GM12878 (cell line): ENCODE measurements around the gene SMR3B. TPM values are rescaled to one million over a fixed set of nuclear protein-coding genes. Genes with fewer than 3 reads are reported as not detected.

Experiments
- ATAC-seq: fragments of 200-7000 bp; cut with Tn5 transposase; 3 replicates; pipeline ENCODE4 v1.9.1; 2020; ENCODE audit warnings: mild to moderate bottlenecking, moderate library complexity
- BruUV-seq: library from RNA; stranded (reverse); fragments of 400-500 nt; replicated peaks from 2 replicates; lab custom pipeline; 2021; lab: Mats Ljungman, UMichigan
- CTCF ChIA-PET: fragments of 300-600 bp; sonication (Branson Sonifier 250); formaldehyde crosslinking; extraction: SDS; loops from one replicate; lab custom pipeline; 2021; ENCODE audit warnings: inconsistent platforms; lab: Yijun Ruan, JAX
- POLR2A ChIA-PET: fragments of 350-600 bp; formaldehyde crosslinking; extraction: SDS; loops from one replicate; lab custom pipeline; 2021; ENCODE audit warnings: inconsistent platforms; lab: Charles Lee
- RAD21 ChIA-PET: fragments of 300-600 bp; sonication (Branson Sonifier 250); formaldehyde crosslinking; loops from one replicate; lab custom pipeline; 2023; ENCODE audit warnings: antibody characterized with exemption; ENCODE audit not compliant: unreplicated experiment; lab: Charles Lee
- SMC1A ChIA-PET: fragments of 300-600 bp; sonication (Branson Sonifier 250); formaldehyde crosslinking; loops from one replicate; lab custom pipeline; 2023; ENCODE audit not compliant: unreplicated experiment, uncharacterized antibody; lab: Charles Lee
- DNase-seq: peaks from one replicate; pipeline ENCODE4 v3.0.0-alpha.2; 2011; ENCODE audit warnings: low read depth, low spot score
- FAIRE-seq: peaks from 3 replicates; lab custom pipeline; 2011; peaks lifted over from hg19 to GRCh38; lab: Jason Lieb, UNC
- H2AFZ ChIP-seq: 2 replicates; pipeline ENCODE4 v1.6.0; 2011; ENCODE audit warnings: low read depth, low read length, control low read depth; ENCODE audit not compliant: control insufficient read depth
- H3K27ac ChIP-seq: 2 replicates; pipeline ENCODE4 v1.5.1; 2011; ENCODE audit warnings: control low read depth; ENCODE audit not compliant: control insufficient read depth, insufficient read depth
- H3K27me3 ChIP-seq, 2 experiments: replicated peaks in 1 of 2; 2 replicates each; pipeline versions ENCODE4 v1.6.0 to v1.6.1; 2011; ENCODE audit warnings: low read length in 1 of 2; ENCODE audit not compliant: control insufficient read depth in 2 of 2, insufficient read depth in 2 of 2
- H3K36me3 ChIP-seq, 2 experiments: 2 replicates each; pipeline ENCODE4 v1.5.1; 2011; ENCODE audit warnings: low read length in 1 of 2; ENCODE audit not compliant: control insufficient read depth in 2 of 2, insufficient read depth in 2 of 2
- H3K4me1 ChIP-seq: 2 replicates; pipeline ENCODE4 v1.6.1; 2011; ENCODE audit warnings: mild to moderate bottlenecking, low read length, moderate library complexity, mixed read lengths; ENCODE audit not compliant: control insufficient read depth, insufficient read depth
- H3K4me2 ChIP-seq: 2 replicates; pipeline ENCODE4 v1.6.0; 2011; ENCODE audit warnings: control low read depth; ENCODE audit not compliant: control insufficient read depth, insufficient read depth
- H3K4me3 ChIP-seq: fragments of 200-600 bp; sonication (generic); 2 replicates; pipeline ENCODE4 v1.5.1; 2016
- H3K79me2 ChIP-seq: 2 replicates; pipeline ENCODE4 v1.6.0; 2011; ENCODE audit warnings: low read length; ENCODE audit not compliant: control insufficient read depth, insufficient read depth
- H3K9ac ChIP-seq: 2 replicates; pipeline ENCODE4 v1.8.0; 2011; ENCODE audit warnings: low read length, control low read depth, mixed read lengths; ENCODE audit not compliant: control insufficient read depth, insufficient read depth
- H3K9me3 ChIP-seq: replicated peaks from 3 replicates; pipeline ENCODE4 v1.5.1; 2011; ENCODE audit warnings: mild to moderate bottlenecking, low read length; ENCODE audit not compliant: control insufficient read depth, insufficient read depth
- H4K20me1 ChIP-seq: 2 replicates; pipeline ENCODE4 v1.6.0; 2011; ENCODE audit not compliant: control insufficient read depth, insufficient read depth
- ATF7 ChIP-seq: fragments of 450-650 bp; IDR thresholded peaks from 2 replicates; pipeline ENCODE4 v1.6.1; 2016; ENCODE audit warnings: low read depth, mild to moderate bottlenecking
- BHLHE40 ChIP-seq, 2 experiments: fragments of 450-650 bp in 1 of 2; IDR thresholded peaks; 2 replicates each; pipeline ENCODE4 v1.6.1; 2011 to 2017; ENCODE audit warnings: low read depth in 2 of 2, borderline replicate concordance in 1 of 2, improper control_type of control experiment in 1 of 2, low read length in 1 of 2, mild to moderate bottlenecking in 1 of 2
- DPF2 ChIP-seq: fragments of 450-650 bp; IDR thresholded peaks from 2 replicates; pipeline ENCODE4 v1.6.1; 2017; ENCODE audit warnings: mild to moderate bottlenecking
- EP300 ChIP-seq, 2 experiments: fragments of 150-350 bp in 1 of 2; IDR thresholded peaks; 2 replicates each; pipeline ENCODE4 v1.6.1; 2011 to 2012; ENCODE audit warnings: low read depth in 2 of 2, low read length in 2 of 2, borderline replicate concordance in 1 of 2, improper control_type of control experiment in 1 of 2, inconsistent platforms in 1 of 2; ENCODE audit not compliant: control insufficient read depth in 1 of 2
- IKZF1 ChIP-seq: fragments of 450-650 bp; conservative IDR thresholded peaks from 2 replicates; pipeline ENCODE4 v1.6.1; 2017; ENCODE audit warnings: antibody characterized with exemption, mild to moderate bottlenecking
- IKZF2 ChIP-seq, 2 experiments: fragments of 450-650 bp; IDR thresholded peaks; 2 replicates each; pipeline ENCODE4 v1.6.1; 2017; ENCODE audit warnings: mild to moderate bottlenecking in 2 of 2, moderate library complexity in 2 of 2
- LARP7 ChIP-seq: fragments of 450-650 bp; IDR thresholded peaks from 2 replicates; pipeline ENCODE4 v1.6.1; 2017; ENCODE audit warnings: mild to moderate bottlenecking
- MEF2B ChIP-seq: fragments of 450-650 bp; IDR thresholded peaks from 2 replicates; pipeline ENCODE4 v1.6.1; 2018; ENCODE audit warnings: mild to moderate bottlenecking, moderate library complexity; ENCODE audit not compliant: partially characterized antibody, poor library complexity, severe bottlenecking
- MTA2 ChIP-seq: fragments of 450-650 bp; IDR thresholded peaks from 2 replicates; pipeline ENCODE4 v1.6.1; 2016; ENCODE audit warnings: low read depth, mild to moderate bottlenecking, moderate library complexity
- NBN ChIP-seq: fragments of 450-650 bp; IDR thresholded peaks from 2 replicates; pipeline ENCODE4 v1.6.1; 2016
- NR2F1 ChIP-seq: fragments of 450-650 bp; conservative IDR thresholded peaks from 2 replicates; pipeline ENCODE4 v1.6.1; 2017; ENCODE audit warnings: mild to moderate bottlenecking
- WGBS: methylation state at CpG from one replicate; pipeline ENCODE4 v1.1.6; 2016; ENCODE audit warnings: low lambda C conversion rate; ENCODE audit not compliant: insufficient replicate concordance, insufficient coverage; ENCODE audit errors: missing lambda C conversion rate; 5-methylcytosine and 5-hydroxymethylcytosine counted together
- in situ Hi-C: fragments of 300-500 bp; cut with MboI; formaldehyde crosslinking; loops from 9 replicates; pipeline ENCODE4 v1.14.3; 2018; ENCODE audit warnings: mixed read lengths
- intact Hi-C: fragments of 100-400 bp; cut with micrococcal nuclease; formaldehyde crosslinking; loops from one replicate; pipeline ENCODE4 v1.14.2; 2022; ENCODE audit not compliant: unreplicated experiment
- polyA plus RNA-seq, 11 experiments: library from polyadenylated mRNA; depleted of rRNA in 4 of 11; unstranded in 6 of 11; stranded (reverse) in 5 of 11; fragments of >200 nt; fragmentation: Nextera tagmentation in 4 of 11; fragmentation: Illumina TruSeq in 1 of 11; extraction: Ambion mirVana in 4 of 11; extraction: Trizol in 1 of 11; gene quantifications; 1 replicate in 1 of 11; 2 replicates in 10 of 11; pipeline versions ENCODE4 v1.2.1 to v1.2.3, GENCODE V29; 2011 to 2016; ENCODE audit warnings: inconsistent platforms in 2 of 11, missing spikeins in 2 of 11, low read depth in 1 of 11
- total RNA-seq, 4 experiments: library from RNA; depleted of rRNA in 3 of 4; stranded (reverse); fragments of >200 nt in 3 of 4; fragmentation: Illumina TruSeq in 1 of 4; extraction: Trizol in 1 of 4; gene quantifications; 2 replicates each; pipeline versions ENCODE4 v1.2.1 to v1.2.3, GENCODE V29; 2013 to 2021
- TF ChIP-seq, protein P1 (sequence below): fragments of 450-650 bp; conservative IDR thresholded peaks from 2 replicates; pipeline ENCODE4 v1.6.1; 2017; ENCODE audit warnings: mild to moderate bottlenecking, moderate library complexity
- TF ChIP-seq, protein P2 (sequence below): fragments of 450-650 bp; IDR thresholded peaks from 2 replicates; pipeline ENCODE4 v1.6.1; 2016; ENCODE audit warnings: mild to moderate bottlenecking
- TF ChIP-seq, protein P3 (sequence below): IDR thresholded peaks from 2 replicates; pipeline ENCODE4 v1.6.1; 2011; ENCODE audit warnings: mild to moderate bottlenecking, low read depth, low read length, moderate library complexity; ENCODE audit not compliant: insufficient replicate concordance

Gene SMR3B
- total and polyA plus RNA-seq, 10 of the 15 experiments (the other 5 are each of a cell fraction or from before 2014, with no cell fraction given): 0.32 TPM; not detected in 9

DNA sequence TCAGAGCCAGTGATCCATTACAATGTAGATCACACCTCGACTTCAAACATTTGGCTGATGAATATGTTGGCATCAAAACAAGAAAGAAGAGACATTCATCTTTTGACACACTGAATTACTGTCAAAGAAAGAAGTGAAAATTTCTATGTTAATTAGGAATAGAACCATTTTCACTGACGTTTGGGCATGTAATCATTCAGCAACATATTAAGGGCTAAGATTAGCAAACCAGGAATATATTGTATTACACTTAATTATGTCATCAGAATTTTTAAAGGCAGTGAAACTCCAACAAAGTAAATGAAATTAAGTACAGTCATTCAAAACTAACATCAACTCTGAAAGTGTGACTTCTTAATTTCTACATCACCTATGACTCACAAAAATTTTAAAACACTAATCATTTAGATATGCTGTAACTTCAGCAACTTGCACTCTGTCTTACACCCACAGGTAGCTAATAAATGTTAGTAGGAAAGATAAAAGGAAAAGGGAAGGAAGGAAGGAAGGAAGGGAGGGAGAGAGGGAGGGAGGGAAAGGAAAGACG, 23.7 kb upstream of the SMR3B start:
- peak; percentile 78 for ATAC-seq
- no peak for FAIRE-seq
- no peak overlapping the region for H3K9ac ChIP-seq
- TF ChIP-seq IKZF1: 0 out of 2 replicates have a peak, but pooled peaks have one; percentile 31
- peak; percentile 38; the same call in 1 of the 2 replicates for TF ChIP-seq NR2F1
- TF ChIP-seq EP300 (IDR thresholded peaks at IDR 0.05; ENCODE audit: borderline replicate concordance in 1 of 2, control insufficient read depth in 1 of 2, low read depth in 2 of 2, low read length in 2 of 2): peak; percentile 16 to 22; a peak in 1 of 4 replicates
- TF ChIP-seq BHLHE40 (IDR thresholded peaks at IDR 0.05; ENCODE audit: borderline replicate concordance in 1 of 2, low read depth in 2 of 2, low read length in 1 of 2): 0 out of 4 replicates have a peak, but pooled peaks of 1 of the 2 experiments have one; percentile 40
- TF ChIP-seq, protein P1, sequence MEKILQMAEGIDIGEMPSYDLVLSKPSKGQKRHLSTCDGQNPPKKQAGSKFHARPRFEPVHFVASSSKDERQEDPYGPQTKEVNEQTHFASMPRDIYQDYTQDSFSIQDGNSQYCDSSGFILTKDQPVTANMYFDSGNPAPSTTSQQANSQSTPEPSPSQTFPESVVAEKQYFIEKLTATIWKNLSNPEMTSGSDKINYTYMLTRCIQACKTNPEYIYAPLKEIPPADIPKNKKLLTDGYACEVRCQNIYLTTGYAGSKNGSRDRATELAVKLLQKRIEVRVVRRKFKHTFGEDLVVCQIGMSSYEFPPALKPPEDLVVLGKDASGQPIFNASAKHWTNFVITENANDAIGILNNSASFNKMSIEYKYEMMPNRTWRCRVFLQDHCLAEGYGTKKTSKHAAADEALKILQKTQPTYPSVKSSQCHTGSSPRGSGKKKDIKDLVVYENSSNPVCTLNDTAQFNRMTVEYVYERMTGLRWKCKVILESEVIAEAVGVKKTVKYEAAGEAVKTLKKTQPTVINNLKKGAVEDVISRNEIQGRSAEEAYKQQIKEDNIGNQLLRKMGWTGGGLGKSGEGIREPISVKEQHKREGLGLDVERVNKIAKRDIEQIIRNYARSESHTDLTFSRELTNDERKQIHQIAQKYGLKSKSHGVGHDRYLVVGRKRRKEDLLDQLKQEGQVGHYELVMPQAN: no peak
- peak; percentile 35 to 57; a peak in 3 of 4 replicates for TF ChIP-seq IKZF2 (IDR thresholded peaks at IDR 0.05)
- TF ChIP-seq, protein P2, sequence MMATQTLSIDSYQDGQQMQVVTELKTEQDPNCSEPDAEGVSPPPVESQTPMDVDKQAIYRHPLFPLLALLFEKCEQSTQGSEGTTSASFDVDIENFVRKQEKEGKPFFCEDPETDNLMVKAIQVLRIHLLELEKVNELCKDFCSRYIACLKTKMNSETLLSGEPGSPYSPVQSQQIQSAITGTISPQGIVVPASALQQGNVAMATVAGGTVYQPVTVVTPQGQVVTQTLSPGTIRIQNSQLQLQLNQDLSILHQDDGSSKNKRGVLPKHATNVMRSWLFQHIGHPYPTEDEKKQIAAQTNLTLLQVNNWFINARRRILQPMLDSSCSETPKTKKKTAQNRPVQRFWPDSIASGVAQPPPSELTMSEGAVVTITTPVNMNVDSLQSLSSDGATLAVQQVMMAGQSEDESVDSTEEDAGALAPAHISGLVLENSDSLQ: 0 out of 2 replicates have a peak, but pooled peaks have one; percentile 23
- peak; percentile 24; the same call in 1 of the 2 replicates for TF ChIP-seq NBN
- peak; percentile 93 for TF ChIP-seq MTA2
- TF ChIP-seq MEF2B: peak; percentile 36
- TF ChIP-seq, protein P3, sequence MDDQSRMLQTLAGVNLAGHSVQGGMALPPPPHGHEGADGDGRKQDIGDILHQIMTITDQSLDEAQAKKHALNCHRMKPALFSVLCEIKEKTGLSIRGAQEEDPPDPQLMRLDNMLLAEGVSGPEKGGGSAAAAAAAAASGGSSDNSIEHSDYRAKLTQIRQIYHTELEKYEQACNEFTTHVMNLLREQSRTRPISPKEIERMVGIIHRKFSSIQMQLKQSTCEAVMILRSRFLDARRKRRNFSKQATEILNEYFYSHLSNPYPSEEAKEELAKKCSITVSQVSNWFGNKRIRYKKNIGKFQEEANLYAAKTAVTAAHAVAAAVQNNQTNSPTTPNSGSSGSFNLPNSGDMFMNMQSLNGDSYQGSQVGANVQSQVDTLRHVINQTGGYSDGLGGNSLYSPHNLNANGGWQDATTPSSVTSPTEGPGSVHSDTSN: no peak
- peak; percentile 92 for TF ChIP-seq ATF7
- TF ChIP-seq LARP7: no peak
- peak; percentile 45; the same call in 1 of the 2 replicates for TF ChIP-seq DPF2
- intact Hi-C loops: loop anchor here (1.0 kb wide), 1 partner anchor 33 kb away; no protein-coding TSS in a partner anchor
- H3K9me3 ChIP-seq: no peaks in the 10 kb centered on the region
- no peaks in the 10 kb centered on the region for H3K79me2 ChIP-seq
- DNase-seq: no peak
- POLR2A ChIA-PET: interaction anchor here (0.6 kb wide), 1 partner anchor 18 kb away, joined by 3 read pairs; no protein-coding TSS in a partner anchor
- BruUV-seq: no TSS peak
- CTCF ChIA-PET: no interaction called here
- no peak overlapping the region for H3K4me3 ChIP-seq
- no peaks in the 10 kb centered on the region for H3K36me3 ChIP-seq
- RAD21 ChIA-PET: no interaction called here
- no peaks in the 10 kb centered on the region for H4K20me1 ChIP-seq
- 4% methylated on average over 3 of the region's 3 CpGs for WGBS
- in situ Hi-C loops: loop anchor here (5.0 kb wide), 1 partner anchor 52 kb away; no protein-coding TSS in a partner anchor
- H3K4me1 ChIP-seq: no peaks in the 10 kb centered on the region
- no peak overlapping the region for H3K27ac ChIP-seq
- SMC1A ChIA-PET: interaction anchor here (1.7 to 1.8 kb wide), 2 partner anchors 8 to 112 kb away, joined by 4 to 6 read pairs; no protein-coding TSS in a partner anchor
- no peak overlapping the region for H3K4me2 ChIP-seq
- no peaks in the 10 kb centered on the region for H3K27me3 ChIP-seq
- H2AFZ ChIP-seq: no peak overlapping the region
